Tongue (tissue), 2 donors: ENCODE measurements around the gene SFXN5. TPM values are rescaled to one million over a fixed set of nuclear protein-coding genes. Genes with fewer than 3 reads are reported as not detected.

ENCODE experiments used
- DNase-seq: peaks from one replicate; pipeline ENCODE4 v3.0.0-alpha.2; 2015
- total RNA-seq: library from RNA; depleted of rRNA; stranded (reverse); fragments of >200 nt; gene quantifications from one replicate; pipeline ENCODE4 v1.2.3, GENCODE V29; 2014

Gene SFXN5
- total RNA-seq, 1 donor from 2014 or later = 7.3 TPM

- no peak for DNase-seq
These were observed 18.0 kb downstream of the SFXN5 start for GRCh38 chr2:73053316-73054114.

DNA sequence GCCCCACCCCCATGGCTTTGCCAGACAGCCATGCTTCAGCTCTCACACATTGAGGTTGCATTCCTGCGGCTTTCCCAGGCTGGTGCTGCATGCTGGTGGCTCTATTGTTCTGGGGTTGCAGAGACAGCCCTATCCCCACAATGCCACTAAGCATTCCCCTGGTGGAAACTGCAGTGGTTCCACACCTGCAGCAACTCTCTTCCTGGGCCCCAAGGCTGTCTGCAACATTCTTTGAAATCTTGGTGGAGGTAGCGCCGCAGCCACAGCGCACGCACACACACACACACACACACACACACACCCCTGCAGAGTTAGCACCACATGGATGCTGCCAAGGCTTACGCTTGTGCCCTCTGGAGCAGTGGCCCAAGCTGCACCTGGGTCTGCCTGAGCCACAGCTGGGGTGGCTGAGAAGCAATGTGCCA lies 21.4 kb downstream of the SFXN5 start:
- no peak for DNase-seq

- DNase-seq = no peak
These were observed 27.3 kb downstream of the SFXN5 start for GRCh38 chr2:73043929-73044832.

DNA sequence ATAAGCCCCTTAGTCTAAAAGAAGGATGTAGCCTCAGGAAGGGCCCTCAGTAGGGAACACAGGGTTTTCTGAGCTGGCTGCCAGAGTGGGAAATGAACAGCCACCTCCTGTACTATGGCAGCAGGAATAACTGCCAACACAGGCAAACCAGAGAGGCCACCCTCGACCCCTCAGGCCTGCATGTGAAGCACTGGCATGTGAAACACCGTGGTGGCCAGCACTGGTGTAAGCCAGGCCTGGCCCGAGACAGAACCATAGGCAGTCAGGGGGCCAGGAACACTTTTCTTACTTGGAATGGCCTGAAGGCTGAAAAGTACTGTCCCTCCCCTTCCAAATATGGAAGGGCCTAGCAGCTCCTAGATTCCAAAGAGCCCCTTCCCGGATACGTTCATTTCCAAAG lies 28.2 kb downstream of the SFXN5 start:
- no peak for DNase-seq

- DNase-seq = no peak
These were observed 33.4 kb downstream of the SFXN5 start for GRCh38 chr2:73037947-73038585.

DNA sequence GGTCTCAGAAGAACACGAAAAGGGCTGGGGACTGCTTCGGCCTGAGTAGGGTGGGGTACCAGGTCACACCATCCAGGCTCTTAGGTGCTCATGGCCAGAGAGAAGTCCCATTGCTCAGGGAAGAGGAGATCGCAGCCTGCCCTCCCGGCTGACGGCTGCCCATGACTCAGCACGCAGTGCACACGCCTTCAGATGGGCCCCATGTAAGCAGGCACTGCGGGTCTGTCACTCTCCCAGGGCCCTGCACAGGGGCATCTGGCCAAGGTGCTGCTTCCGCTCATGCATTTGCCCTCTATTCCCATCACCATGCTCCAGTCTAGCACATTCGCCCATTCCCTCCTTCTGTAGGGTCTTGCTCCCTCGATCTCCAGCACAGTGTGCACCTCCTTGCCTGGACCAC lies 34.7 kb downstream of the SFXN5 start:
- no peak for DNase-seq

DNA sequence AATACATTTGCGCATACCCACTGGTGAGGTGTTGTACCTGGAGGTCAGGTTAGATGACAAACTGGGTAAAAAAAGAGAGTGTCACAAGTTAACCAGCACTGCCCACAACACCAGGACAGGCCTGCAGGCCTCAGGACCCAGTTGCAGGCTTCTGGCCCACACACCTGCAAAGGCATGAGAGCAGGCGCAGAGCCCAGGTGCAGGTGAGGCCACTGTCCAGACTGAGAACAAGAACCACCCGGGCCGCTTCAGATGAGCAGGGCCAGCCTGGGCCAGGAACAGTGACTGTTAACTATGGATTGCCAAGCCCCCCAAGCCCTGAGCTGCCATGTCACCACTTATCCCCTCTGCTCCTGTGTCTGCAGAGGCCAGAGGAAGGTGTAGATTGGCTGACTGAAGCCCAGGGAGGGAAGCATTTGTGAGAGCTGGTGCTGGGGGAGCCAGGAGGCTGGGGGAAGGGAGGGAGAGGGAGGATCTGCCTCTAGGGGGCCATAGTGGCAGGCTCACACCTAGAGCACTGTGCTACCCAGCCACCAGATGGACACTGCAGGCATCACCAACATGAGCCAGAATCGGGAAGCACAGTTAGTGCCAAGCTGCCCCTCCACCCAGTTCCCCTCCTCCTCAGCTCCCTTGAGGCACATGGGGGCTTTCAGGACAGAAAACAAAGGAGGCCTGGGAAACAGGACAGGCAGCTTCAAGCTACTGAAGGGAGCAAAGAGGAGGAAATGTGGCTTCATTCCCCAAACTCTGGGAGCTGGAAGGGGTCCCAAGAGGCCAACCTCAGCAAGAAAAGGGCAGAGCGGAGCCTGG lies 35.4 kb downstream of the SFXN5 start:
- DNase-seq = no peak

GRCh38 chr2:73034661-73035375 lies 36.7 kb downstream of the SFXN5 start:
- no peak for DNase-seq

GRCh38 chr2:73033766-73034381 lies 37.6 kb downstream of the SFXN5 start:
- no peak for DNase-seq

- DNase-seq = no peak
These were observed 38.3 kb downstream of the SFXN5 start for GRCh38 chr2:73033142-73033765.

- DNase-seq = no peak
These were observed 38.8 kb downstream of the SFXN5 start for GRCh38 chr2:73032702-73033097.

GRCh38 chr2:73031725-73032701 lies 39.5 kb downstream of the SFXN5 start:
- DNase-seq = no peak

DNA sequence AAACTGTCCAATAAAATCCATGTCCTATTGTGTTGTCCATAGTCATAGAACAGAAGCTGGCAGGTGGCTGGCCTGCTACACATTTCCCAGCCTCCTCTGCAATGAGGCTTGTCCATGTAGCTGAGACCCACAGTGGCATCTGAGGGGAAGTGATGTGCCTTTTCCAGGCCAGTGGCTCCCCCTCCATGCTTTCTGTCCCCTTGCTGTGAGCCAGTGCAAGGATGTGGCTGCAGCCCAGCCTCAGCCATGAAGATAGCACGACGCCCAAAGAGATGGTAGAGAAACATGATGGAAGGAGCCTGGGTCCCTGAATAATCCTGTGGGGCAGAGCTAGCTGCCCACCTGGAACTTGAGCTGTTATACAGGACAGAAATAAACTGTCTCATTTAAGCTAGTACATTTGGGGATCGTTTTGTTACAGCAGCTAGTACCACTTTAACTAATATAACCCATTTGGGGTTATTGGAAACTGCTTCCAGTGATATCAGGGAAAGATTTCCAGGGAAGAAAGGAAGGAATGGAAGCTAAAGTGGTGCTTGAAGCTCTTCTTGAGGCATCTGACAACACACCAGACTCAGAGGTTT lies 40.3 kb downstream of the SFXN5 start:
- no peak for DNase-seq

GRCh38 chr2:73028841-73029240 lies 42.7 kb downstream of the SFXN5 start:
- no peak for DNase-seq

DNA sequence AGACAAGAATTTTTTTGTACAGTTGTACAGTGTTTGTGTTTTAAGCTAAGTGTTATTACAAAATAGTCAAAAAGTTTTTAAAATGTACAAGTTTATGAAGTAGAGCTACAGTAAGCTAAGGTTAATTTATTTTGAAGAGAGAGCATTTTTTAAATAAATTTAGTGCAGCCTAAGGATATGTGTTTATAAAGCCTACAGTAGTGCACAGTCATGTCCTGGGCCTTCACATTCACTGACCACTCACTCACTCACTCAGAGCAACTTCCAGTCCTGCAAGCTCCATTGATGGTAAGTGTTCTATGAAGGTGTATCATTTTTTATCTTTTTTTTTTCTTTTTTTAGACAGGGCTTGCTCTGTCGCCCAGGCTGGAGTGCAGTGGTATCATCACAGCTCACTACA lies 44.2 kb downstream of the SFXN5 start:
- DNase-seq = no peak

DNA sequence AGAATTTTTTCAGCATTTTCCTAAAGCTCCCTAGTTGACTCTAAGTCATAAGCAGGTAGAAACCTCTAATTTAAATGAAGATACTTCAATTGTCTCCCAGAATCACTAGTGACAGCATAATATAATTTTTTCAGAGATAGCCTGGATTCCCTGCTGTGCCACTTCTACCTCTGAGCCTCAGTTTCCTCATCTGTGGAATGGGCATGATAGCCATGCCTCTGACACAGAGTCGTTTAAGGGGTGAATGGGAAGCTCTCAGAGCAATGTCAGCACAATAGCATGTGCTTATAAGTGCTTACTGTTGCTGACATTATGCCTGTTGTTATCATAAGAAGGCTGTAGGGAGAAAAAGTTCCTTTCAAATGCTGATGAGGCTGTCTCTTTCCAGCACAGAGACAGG lies 48.0 kb downstream of the SFXN5 start:
- DNase-seq = no peak

GRCh38 chr2:73022024-73022568 lies 49.4 kb downstream of the SFXN5 start:
- DNase-seq = no peak

- no peak for DNase-seq
These were observed 50.0 kb downstream of the SFXN5 start for GRCh38 chr2:73021371-73022010.
